H9 (cell line): ENCODE measurements around the gene TBXAS1. TPM values are rescaled to one million over a fixed set of nuclear protein-coding genes. Genes with fewer than 3 reads are reported as not detected.

Experiments
- DNase-seq: peaks from one replicate; pipeline ENCODE4 v3.0.0-alpha.2; 2017
- H2AFZ ChIP-seq: one replicate; pipeline ENCODE4 v1.6.1; 2013; ENCODE audit warnings: mild to moderate bottlenecking, low read length, control low read depth, moderate library complexity
- H2AK5ac ChIP-seq: 2 replicates; pipeline ENCODE4 v1.6.1; 2013; ENCODE audit warnings: low read length, control low read depth, mixed read lengths; ENCODE audit not compliant: insufficient read length
- H2BK120ac ChIP-seq: one replicate; pipeline ENCODE4 v1.6.1; 2013; ENCODE audit warnings: low read depth, mild to moderate bottlenecking, low read length, control low read depth, inconsistent platforms; ENCODE audit not compliant: poor library complexity, severe bottlenecking
- H2BK12ac ChIP-seq: 2 replicates; pipeline ENCODE4 v1.6.1; 2013; ENCODE audit warnings: low read length, control low read depth, mixed read lengths, low read depth; ENCODE audit not compliant: insufficient read length
- H2BK15ac ChIP-seq: 2 replicates; pipeline ENCODE4 v1.6.1; 2013; ENCODE audit warnings: low read depth, low read length, control low read depth
- H2BK20ac ChIP-seq: one replicate; pipeline ENCODE4 v1.6.1; 2013; ENCODE audit warnings: low read depth, mild to moderate bottlenecking, low read length, control low read depth, inconsistent platforms; ENCODE audit not compliant: poor library complexity, severe bottlenecking
- H2BK5ac ChIP-seq: 2 replicates; pipeline ENCODE4 v1.6.1; 2013; ENCODE audit warnings: low read length, control low read depth, mixed read lengths; ENCODE audit not compliant: insufficient read length
- H3K14ac ChIP-seq: 2 replicates; pipeline ENCODE4 v1.6.1; 2013; ENCODE audit warnings: low read length, control low read depth; ENCODE audit not compliant: insufficient read depth
- H3K18ac ChIP-seq: 2 replicates; pipeline ENCODE4 v1.6.1; 2013; ENCODE audit warnings: low read depth, mild to moderate bottlenecking, mixed read lengths, low read length, control low read depth; ENCODE audit not compliant: insufficient read length
- H3K23ac ChIP-seq: 2 replicates; pipeline ENCODE4 v1.6.1; 2013; ENCODE audit warnings: low read length, control low read depth, mixed read lengths, low read depth; ENCODE audit not compliant: insufficient read length
- H3K23me2 ChIP-seq: 2 replicates; pipeline ENCODE4 v1.6.1; 2013; ENCODE audit warnings: low read depth, mild to moderate bottlenecking, mixed read lengths, low read length, control low read depth; ENCODE audit not compliant: insufficient read length, poor library complexity, severe bottlenecking
- H3K27ac ChIP-seq: 2 replicates; pipeline ENCODE4 v1.5.1; 2013; ENCODE audit warnings: low read length, control low read depth, mixed read lengths, low read depth; ENCODE audit not compliant: insufficient read length
- H3K27me3 ChIP-seq: 2 replicates; pipeline ENCODE4 v1.6.1; 2013; ENCODE audit warnings: low read length, control low read depth, inconsistent platforms; ENCODE audit not compliant: insufficient read depth
- H3K4ac ChIP-seq: 2 replicates; pipeline ENCODE4 v1.6.1; 2013; ENCODE audit warnings: low read depth, mild to moderate bottlenecking, control low read depth, inconsistent platforms, low read length, moderate library complexity
- H3K4me1 ChIP-seq: 2 replicates; pipeline ENCODE4 v1.6.1; 2013; ENCODE audit warnings: low read length, control low read depth, inconsistent platforms; ENCODE audit not compliant: insufficient read depth
- H3K4me2 ChIP-seq: 2 replicates; pipeline ENCODE4 v1.6.1; 2013; ENCODE audit warnings: low read length, control low read depth, mixed read lengths; ENCODE audit not compliant: insufficient read length, insufficient read depth
- H3K56ac ChIP-seq: 2 replicates; pipeline ENCODE4 v1.6.1; 2013; ENCODE audit warnings: low read depth, mild to moderate bottlenecking, mixed read lengths, low read length, control low read depth; ENCODE audit not compliant: insufficient read length
- H3K79me1 ChIP-seq: 2 replicates; pipeline ENCODE4 v1.6.1; 2013; ENCODE audit warnings: low read depth, mild to moderate bottlenecking, moderate library complexity, low read length, control low read depth, inconsistent platforms; ENCODE audit not compliant: insufficient read depth, poor library complexity, severe bottlenecking
- H3K79me2 ChIP-seq: 2 replicates; pipeline ENCODE4 v1.6.1; 2013; ENCODE audit warnings: low read length, control low read depth, inconsistent platforms; ENCODE audit not compliant: insufficient read depth
- H3K9ac ChIP-seq: 2 replicates; pipeline ENCODE4 v1.6.1; 2013; ENCODE audit warnings: low read length, control low read depth, mixed read lengths; ENCODE audit not compliant: insufficient read length; ENCODE audit errors: extremely low read depth
- H3K9me3 ChIP-seq: one replicate; pipeline ENCODE4 v1.6.1; 2013; ENCODE audit warnings: low read depth, low read length, inconsistent platforms; ENCODE audit not compliant: control insufficient read depth
- H3T11ph ChIP-seq: one replicate; pipeline ENCODE4 v1.6.1; 2013; ENCODE audit warnings: mild to moderate bottlenecking, low read length, control low read depth, inconsistent platforms
- H4K20me1 ChIP-seq: one replicate; pipeline ENCODE4 v1.6.1; 2013; ENCODE audit not compliant: control insufficient read depth, insufficient read length, insufficient read depth
- H4K5ac ChIP-seq: 2 replicates; pipeline ENCODE4 v1.6.1; 2013; ENCODE audit warnings: low read depth, mild to moderate bottlenecking, mixed read lengths, low read length, control low read depth; ENCODE audit not compliant: insufficient read length
- H4K8ac ChIP-seq: replicated peaks from 2 replicates; pipeline ENCODE4 v1.6.1; 2013; ENCODE audit warnings: low read length, control low read depth, mixed read lengths, low read depth; ENCODE audit not compliant: insufficient read length
- H4K91ac ChIP-seq: 2 replicates; pipeline ENCODE4 v1.6.1; 2013; ENCODE audit warnings: low read depth, mild to moderate bottlenecking, moderate library complexity, mixed read lengths, low read length, control low read depth; ENCODE audit not compliant: insufficient read length
- H3K27ac Mint-ChIP-seq, 3 experiments: 2 replicates in 2 of 3; 3 replicates in 1 of 3; pipeline ENCODE4 v1.8.0; 2020 to 2021; ENCODE audit warnings: mixed read lengths in 3 of 3, mild to moderate bottlenecking in 1 of 3, moderate library complexity in 1 of 3
- H3K27me3 Mint-ChIP-seq: 2 replicates; pipeline ENCODE4 v1.8.0; 2021; ENCODE audit warnings: low read depth, mild to moderate bottlenecking, moderate library complexity, mixed read lengths
- H3K36me3 Mint-ChIP-seq, 3 experiments: 2 replicates in 2 of 3; 3 replicates in 1 of 3; pipeline ENCODE4 v1.8.0; 2020 to 2021; ENCODE audit warnings: low read depth in 3 of 3, mixed read lengths in 3 of 3; ENCODE audit not compliant: insufficient read depth in 1 of 3
- H3K4me1 Mint-ChIP-seq, 2 experiments: 2 replicates each; pipeline ENCODE4 v1.8.0; 2020; ENCODE audit warnings: mixed read lengths in 2 of 2
- H3K4me3 Mint-ChIP-seq, 2 experiments: 2 replicates in 1 of 2; 3 replicates in 1 of 2; pipeline ENCODE4 v1.8.0; 2020 to 2021; ENCODE audit warnings: mild to moderate bottlenecking in 2 of 2, mixed read lengths in 2 of 2, moderate library complexity in 1 of 2
- H3K9me3 Mint-ChIP-seq, 2 experiments: 2 replicates in 1 of 2; 3 replicates in 1 of 2; pipeline ENCODE4 v1.8.0; 2020; ENCODE audit warnings: mild to moderate bottlenecking in 2 of 2, mixed read lengths in 2 of 2, moderate library complexity in 1 of 2
- WGBS: extraction: QIAGEN DNeasy Blood & Tissue Kit; methylation state at CpG from one replicate; pipeline ENCODE4 v1.1.7; 2013; ENCODE audit warnings: missing lambda C conversion rate, low lambda C conversion rate, mixed read lengths; ENCODE audit not compliant: insufficient read length; ENCODE audit errors: extremely low coverage; 5-methylcytosine and 5-hydroxymethylcytosine counted together
- total RNA-seq: library from RNA; stranded (reverse); gene quantifications from 2 replicates; pipeline ENCODE4 v1.2.1, GENCODE V29; 2021
- TF ChIP-seq, protein P1 (sequence below): fragments of 200-600 bp; sonication (generic); conservative IDR thresholded peaks from 3 replicates; pipeline ENCODE4 v1.8.0; 2021; ENCODE audit warnings: antibody characterized with exemption, mild to moderate bottlenecking

TBXAS1 gene
- total RNA-seq, 1 experiment from 2014 or later: 0.39 TPM

- Histone ChIP-seq H3K79me2 (no peaks in the 10 kb centered on the region), H4K5ac (no peak overlapping the region), H4K20me1 (no peaks in the 10 kb centered on the region), H2AFZ (no peak overlapping the region), H3T11ph (no peak overlapping the region), H4K91ac (no peak overlapping the region), H4K8ac (no peak overlapping the region), H3K56ac (no peak overlapping the region), H3K9ac (no peak overlapping the region), H3K27ac (no peak overlapping the region), H2BK15ac (no peak overlapping the region), H2BK12ac (no peak overlapping the region), H3K23me2 (no peaks in the 10 kb centered on the region), H3K23ac (no peak overlapping the region), H3K18ac (no peak overlapping the region), H3K4ac (no peak overlapping the region), H2BK5ac (no peak overlapping the region), H2AK5ac (no peak overlapping the region), H2BK120ac (no peak overlapping the region), H3K4me2 (no peak overlapping the region), H3K14ac (no peak overlapping the region), H3K27me3 (no peaks in the 10 kb centered on the region), H2BK20ac (no peak overlapping the region), H3K4me1 (no peaks in the 10 kb centered on the region), H3K9me3 (no peaks in the 10 kb centered on the region), H3K79me1 (no peaks in the 10 kb centered on the region)
- peaks cover 6% of the 10 kb centered on the region for H3K27me3 Mint-ChIP-seq
- H3K27ac Mint-ChIP-seq: no peak overlapping the region
- peaks cover 6 to 7% of the 10 kb centered on the region in 2 experiments; a peak in 4 of 5 replicates for H3K9me3 Mint-ChIP-seq
- no CpG with 5 or more reads among the region's 6 CpGs for WGBS
- no peak for DNase-seq
- TF ChIP-seq, protein P1, sequence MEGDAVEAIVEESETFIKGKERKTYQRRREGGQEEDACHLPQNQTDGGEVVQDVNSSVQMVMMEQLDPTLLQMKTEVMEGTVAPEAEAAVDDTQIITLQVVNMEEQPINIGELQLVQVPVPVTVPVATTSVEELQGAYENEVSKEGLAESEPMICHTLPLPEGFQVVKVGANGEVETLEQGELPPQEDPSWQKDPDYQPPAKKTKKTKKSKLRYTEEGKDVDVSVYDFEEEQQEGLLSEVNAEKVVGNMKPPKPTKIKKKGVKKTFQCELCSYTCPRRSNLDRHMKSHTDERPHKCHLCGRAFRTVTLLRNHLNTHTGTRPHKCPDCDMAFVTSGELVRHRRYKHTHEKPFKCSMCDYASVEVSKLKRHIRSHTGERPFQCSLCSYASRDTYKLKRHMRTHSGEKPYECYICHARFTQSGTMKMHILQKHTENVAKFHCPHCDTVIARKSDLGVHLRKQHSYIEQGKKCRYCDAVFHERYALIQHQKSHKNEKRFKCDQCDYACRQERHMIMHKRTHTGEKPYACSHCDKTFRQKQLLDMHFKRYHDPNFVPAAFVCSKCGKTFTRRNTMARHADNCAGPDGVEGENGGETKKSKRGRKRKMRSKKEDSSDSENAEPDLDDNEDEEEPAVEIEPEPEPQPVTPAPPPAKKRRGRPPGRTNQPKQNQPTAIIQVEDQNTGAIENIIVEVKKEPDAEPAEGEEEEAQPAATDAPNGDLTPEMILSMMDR: no peak
- H3K36me3 Mint-ChIP-seq: 0 out of 7 replicates have a peak, but pooled peaks cover 0 to 6% (median 0%) of the 10 kb centered on the region in 3 experiments
- H3K4me3 Mint-ChIP-seq: no peak overlapping the region
- H3K4me1 Mint-ChIP-seq: no peaks in the 10 kb centered on the region
These were observed 72.2 kb downstream of the TBXAS1 start for GRCh38 chr7:139901056-139901795.
